ENCODE results near the gene ATG5. TPM values are rescaled to one million over a fixed set of nuclear protein-coding genes. Genes with fewer than 3 reads are reported as not detected.

The ATG5 gene
- total RNA-seq, 1 donor from 2014 or later = 25.5 TPM

DNA sequence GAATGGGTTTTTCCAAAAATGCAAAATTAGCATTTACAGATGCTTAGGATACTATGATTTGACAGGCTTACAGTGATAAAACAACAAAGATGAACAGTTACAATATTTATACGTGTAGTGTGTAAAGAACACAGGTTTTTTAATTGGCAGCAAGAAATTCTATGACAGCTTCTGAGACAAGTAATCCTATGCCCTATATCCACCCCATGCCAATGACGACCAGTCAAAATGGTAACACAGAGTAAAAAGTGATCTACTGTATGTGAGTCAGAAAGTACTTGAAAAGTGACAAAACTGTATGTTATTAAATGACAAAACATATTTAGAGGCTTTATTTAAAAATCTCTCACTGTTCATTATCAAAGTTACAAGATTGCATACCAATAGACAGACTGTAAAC is 139.9 kb downstream of the ATG5 start:
- TF ChIP-seq, protein P1, sequence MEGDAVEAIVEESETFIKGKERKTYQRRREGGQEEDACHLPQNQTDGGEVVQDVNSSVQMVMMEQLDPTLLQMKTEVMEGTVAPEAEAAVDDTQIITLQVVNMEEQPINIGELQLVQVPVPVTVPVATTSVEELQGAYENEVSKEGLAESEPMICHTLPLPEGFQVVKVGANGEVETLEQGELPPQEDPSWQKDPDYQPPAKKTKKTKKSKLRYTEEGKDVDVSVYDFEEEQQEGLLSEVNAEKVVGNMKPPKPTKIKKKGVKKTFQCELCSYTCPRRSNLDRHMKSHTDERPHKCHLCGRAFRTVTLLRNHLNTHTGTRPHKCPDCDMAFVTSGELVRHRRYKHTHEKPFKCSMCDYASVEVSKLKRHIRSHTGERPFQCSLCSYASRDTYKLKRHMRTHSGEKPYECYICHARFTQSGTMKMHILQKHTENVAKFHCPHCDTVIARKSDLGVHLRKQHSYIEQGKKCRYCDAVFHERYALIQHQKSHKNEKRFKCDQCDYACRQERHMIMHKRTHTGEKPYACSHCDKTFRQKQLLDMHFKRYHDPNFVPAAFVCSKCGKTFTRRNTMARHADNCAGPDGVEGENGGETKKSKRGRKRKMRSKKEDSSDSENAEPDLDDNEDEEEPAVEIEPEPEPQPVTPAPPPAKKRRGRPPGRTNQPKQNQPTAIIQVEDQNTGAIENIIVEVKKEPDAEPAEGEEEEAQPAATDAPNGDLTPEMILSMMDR (conservative IDR thresholded peaks at IDR 0.05; ENCODE audit: low read depth, low read length) = no peak
- H3K4me3 ChIP-seq (ENCODE audit: low read depth, low read length) = no peak overlapping the region
- DNase-seq (ENCODE audit: low read depth) = no peak

DNA sequence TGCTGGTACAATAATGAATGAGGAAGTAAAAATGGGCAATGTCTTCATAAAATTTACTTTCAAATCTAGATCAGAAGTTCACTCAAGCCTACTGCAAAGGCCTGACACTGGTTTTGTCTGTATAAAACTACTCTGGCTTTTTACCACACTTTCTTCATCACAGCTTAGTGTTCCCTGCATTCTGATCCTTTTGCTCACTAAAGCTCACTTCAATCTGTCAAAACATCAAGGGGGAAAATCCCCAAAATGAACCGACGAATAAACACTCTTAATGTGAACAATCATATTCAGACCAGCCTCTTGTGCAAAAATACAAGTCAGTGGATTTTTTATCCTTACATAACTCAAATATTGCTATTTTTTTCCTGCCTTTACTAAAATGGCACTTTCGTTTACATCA is 140.9 kb downstream of the ATG5 start:
- TF ChIP-seq, protein P1 (conservative IDR thresholded peaks at IDR 0.05; ENCODE audit: low read depth, low read length) = no peak
- no peak overlapping the region for H3K4me3 ChIP-seq (ENCODE audit: low read depth, low read length)
- DNase-seq (ENCODE audit: low read depth) = no peak

DNA sequence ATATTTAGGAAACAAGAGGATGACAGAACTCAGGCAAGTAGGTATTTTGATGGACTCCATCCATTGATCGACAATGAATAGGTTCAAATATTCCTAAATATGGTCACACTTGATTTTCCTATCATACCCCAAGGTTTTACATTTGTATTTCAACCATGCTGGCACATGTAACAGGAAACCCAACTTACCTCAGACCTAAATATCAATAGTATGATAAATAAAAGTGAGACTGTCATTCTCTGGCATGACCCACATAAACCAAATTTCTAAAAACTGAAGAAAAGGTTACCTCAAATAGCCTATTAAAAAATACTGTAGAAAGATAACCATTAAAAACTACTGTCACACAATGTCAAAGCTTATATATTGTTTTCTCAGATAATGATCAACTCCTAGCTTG is 142.1 kb downstream of the ATG5 start:
- H3K4me3 ChIP-seq (ENCODE audit: low read depth, low read length) = no peak overlapping the region
- no peak for DNase-seq (ENCODE audit: low read depth)
- TF ChIP-seq, protein P1 (conservative IDR thresholded peaks at IDR 0.05; ENCODE audit: low read depth, low read length) = no peak

DNA sequence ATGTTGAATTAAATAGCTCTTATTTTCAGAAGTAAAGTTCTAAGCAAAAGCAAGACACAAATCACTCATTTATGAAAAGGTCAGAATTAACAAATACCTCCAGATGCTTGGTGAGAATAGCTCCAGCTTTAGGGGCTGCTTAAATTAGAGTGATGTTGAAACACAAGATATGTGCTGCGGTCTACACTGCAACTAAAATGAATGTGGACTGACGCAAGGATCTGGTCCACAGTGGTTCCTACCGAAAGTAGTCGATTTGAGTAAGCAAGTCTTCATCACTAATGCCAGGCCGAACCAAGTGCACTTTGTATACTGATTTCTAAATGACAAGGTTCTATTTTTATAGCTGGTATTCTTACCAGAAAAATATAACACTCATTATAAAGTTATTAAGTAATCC is 143.1 kb downstream of the ATG5 start:
- H3K4me3 ChIP-seq (ENCODE audit: low read depth, low read length) = no peak overlapping the region
- TF ChIP-seq, protein P1 (conservative IDR thresholded peaks at IDR 0.05; ENCODE audit: low read depth, low read length) = no peak
- DNase-seq (ENCODE audit: low read depth) = no peak

DNA sequence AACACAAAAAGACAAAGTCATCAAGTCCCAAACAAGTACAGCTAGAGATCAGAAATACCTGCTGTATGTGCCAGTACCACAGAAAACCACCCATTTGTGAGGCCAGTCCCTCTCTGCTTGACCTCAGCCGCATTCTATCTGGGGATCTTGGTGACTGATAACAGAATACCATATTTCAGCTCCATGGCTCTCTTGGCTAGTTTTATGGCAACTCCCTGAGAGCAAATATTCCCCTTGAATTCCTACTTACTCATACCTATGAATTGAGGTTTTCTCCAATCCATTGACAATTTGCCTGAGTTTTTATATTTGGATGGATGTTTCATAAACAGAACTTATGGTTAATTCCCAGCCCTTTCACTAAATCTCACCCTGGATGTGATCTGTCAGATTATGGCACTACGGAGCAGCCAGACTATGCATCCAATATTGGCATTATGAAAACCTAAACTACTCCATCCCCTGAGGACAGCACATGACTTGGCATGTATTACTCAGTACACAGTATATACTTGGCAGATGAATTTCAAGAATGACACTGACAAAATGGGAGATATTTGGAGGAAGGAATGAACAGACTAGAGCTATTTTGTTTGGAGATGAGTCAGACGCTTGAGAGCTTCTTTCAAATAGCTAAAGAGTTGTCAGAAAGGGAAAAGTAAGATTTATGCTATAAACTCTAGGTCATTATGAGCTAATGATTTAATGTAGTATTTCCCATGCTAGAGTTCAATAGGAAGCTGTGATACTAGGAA is 143.7 kb downstream of the ATG5 start:
- no peak for DNase-seq (ENCODE audit: low read depth)
- TF ChIP-seq, protein P1 (conservative IDR thresholded peaks at IDR 0.05; ENCODE audit: low read depth, low read length) = no peak
- no peak overlapping the region for H3K4me3 ChIP-seq (ENCODE audit: low read depth, low read length)

DNA sequence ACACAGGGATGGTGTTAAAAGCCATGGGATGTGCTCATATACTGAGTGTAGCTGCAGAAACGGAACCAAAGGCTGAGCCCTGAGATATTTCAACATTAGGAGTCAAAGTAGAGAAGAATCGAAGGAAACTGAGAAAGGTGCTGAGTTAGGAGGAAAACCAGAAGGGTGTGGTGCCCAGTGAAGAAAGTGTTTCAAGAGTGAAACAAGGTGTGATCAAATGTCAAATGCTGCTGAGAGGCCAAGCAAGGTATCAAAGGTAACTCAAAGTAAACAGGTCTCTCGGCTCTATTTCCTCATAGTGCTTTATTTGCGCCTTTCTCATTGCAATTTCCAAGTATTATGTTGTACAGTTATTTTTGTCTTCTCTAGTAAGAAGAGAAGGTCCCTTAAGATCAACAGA is 145.4 kb downstream of the ATG5 start:
- no peak for DNase-seq (ENCODE audit: low read depth)
- TF ChIP-seq, protein P1 (conservative IDR thresholded peaks at IDR 0.05; ENCODE audit: low read depth, low read length) = no peak
- H3K4me3 ChIP-seq (ENCODE audit: low read depth, low read length) = no peak overlapping the region

DNA sequence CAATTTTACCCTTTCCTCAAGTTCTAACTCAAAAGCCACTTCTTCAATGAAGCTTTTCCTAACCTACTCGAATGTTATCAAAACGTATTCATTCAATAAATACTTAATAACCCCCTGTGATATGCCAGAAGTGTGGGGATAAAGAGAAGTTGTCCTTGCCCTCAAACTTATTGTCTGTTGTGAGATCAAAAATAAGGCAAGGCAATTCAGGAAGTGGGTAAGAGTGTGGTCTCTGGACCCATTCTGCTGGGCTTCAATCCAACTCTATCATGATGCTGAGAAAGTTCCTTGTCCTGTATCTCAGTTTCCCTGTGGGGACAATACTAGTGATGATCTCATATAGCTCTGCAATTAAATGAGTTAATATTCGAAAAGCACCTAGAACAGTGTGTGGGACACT is 146.7 kb downstream of the ATG5 start:
- TF ChIP-seq, protein P1 (conservative IDR thresholded peaks at IDR 0.05; ENCODE audit: low read depth, low read length) = no peak
- no peak overlapping the region for H3K4me3 ChIP-seq (ENCODE audit: low read depth, low read length)
- no peak for DNase-seq (ENCODE audit: low read depth)

Measured in epithelial cell of proximal tubule (primary cell).